Esophagus muscularis mucosa (tissue), 3 donors: ENCODE data around the gene RPL9.

Source experiments
- POLR2A ChIP-seq: fragments of 450-650 bp; IDR thresholded peaks from one replicate; pipeline ENCODE4 v1.6.1; 2017; ENCODE audit warnings: antibody characterized with exemption, moderate library complexity, mild to moderate bottlenecking, low read depth
- POLR2AphosphoS5 ChIP-seq, 2 donors: sonication (generic); formaldehyde crosslinking; IDR thresholded peaks; one replicate each; pipeline ENCODE4 v1.6.1; 2017; ENCODE audit warnings: antibody characterized with exemption in 2 of 2
- TF ChIP-seq, protein P1 (sequence below), 3 experiments: fragments of 200-600 bp in 2 of 3; fragments of 450-650 bp in 1 of 3; sonication (generic) in 2 of 3; IDR thresholded peaks; one replicate each; pipeline ENCODE4 v1.5.1; 2017 to 2019; ENCODE audit warnings: antibody characterized with exemption in 3 of 3, mild to moderate bottlenecking in 2 of 3, moderate library complexity in 1 of 3

DNA sequence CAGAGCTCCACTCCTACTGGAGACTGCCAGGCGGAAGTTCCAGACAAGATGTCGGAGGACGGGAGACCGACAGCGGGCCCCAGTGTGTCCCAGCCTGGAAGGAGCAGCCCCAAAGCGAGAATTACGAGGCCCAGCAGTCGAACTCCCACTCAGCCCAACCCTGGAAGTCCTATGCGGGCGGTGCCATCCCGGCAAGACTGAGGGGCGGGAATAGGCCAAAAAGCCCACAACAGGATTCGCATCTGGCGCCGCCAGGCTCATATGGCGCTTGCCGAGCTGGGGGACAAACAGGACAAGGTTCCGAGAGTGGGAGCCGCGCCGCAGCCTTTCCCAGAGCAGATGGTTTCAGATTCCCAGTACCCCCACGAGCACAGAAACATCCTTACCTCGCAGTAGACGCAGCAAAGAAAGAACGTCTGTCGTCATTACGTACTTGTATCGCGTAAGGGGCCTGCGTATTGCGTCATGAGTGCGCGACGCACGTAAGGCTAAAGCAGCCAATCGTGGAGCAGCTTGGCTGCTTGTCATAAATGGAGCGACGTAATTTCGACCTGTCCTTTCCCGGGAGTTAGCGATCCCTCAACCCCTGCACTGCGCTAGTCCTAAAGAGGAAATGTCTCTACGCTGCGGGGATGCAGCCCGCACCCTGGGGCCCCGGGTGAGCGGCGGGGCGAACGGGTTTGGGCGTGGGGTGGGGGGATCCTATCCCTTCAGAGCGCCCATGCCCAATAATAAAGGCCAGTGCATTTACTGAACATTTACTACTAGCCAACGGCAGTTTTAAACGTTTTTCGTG is at the start of gene RPL9, which contains the start of gene LIAS:
- TF ChIP-seq, protein P1, sequence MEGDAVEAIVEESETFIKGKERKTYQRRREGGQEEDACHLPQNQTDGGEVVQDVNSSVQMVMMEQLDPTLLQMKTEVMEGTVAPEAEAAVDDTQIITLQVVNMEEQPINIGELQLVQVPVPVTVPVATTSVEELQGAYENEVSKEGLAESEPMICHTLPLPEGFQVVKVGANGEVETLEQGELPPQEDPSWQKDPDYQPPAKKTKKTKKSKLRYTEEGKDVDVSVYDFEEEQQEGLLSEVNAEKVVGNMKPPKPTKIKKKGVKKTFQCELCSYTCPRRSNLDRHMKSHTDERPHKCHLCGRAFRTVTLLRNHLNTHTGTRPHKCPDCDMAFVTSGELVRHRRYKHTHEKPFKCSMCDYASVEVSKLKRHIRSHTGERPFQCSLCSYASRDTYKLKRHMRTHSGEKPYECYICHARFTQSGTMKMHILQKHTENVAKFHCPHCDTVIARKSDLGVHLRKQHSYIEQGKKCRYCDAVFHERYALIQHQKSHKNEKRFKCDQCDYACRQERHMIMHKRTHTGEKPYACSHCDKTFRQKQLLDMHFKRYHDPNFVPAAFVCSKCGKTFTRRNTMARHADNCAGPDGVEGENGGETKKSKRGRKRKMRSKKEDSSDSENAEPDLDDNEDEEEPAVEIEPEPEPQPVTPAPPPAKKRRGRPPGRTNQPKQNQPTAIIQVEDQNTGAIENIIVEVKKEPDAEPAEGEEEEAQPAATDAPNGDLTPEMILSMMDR (IDR thresholded peaks at IDR 0.05), result peak in 1 of 3 experiments; percentile 12
- TF ChIP-seq POLR2A (peak; percentile 92), POLR2AphosphoS5 (IDR thresholded peaks at IDR 0.05) (peak; percentile 100)
